ENCODE measurements around the gene TSSK6.

TSSK6 gene

GRCh38 chr19:19490214-19490968 is 25.0 kb downstream of the TSSK6 start:
- no peaks in the 10 kb centered on the region for H3K9me3 Mint-ChIP-seq
- no peaks in the 10 kb centered on the region for H3K27me3 Mint-ChIP-seq
- peak overlapping the region; percentile 76 for H3K4me3 Mint-ChIP-seq
- peak overlapping the region; percentile 98 for H3K27ac Mint-ChIP-seq
- DNase-seq = peak; percentile 81 to 84 (median 81)
- peaks cover 33 to 43% of the 10 kb centered on the region in 2 donors for H3K4me1 Mint-ChIP-seq (ENCODE audit: low read depth in 2 of 2)
- H3K36me3 Mint-ChIP-seq (ENCODE audit: insufficient read depth) = peaks cover 58% of the 10 kb centered on the region
- ATAC-seq (replicated peaks) = peak; percentile 26

- peak; percentile 14 for ATAC-seq (replicated peaks)
- Mint-ChIP-seq H3K4me3 (peak overlapping the region; percentile 76), H3K4me1 (ENCODE audit: low read depth in 2 of 2) (peaks cover 33 to 43% of the 10 kb centered on the region in 2 donors), H3K36me3 (ENCODE audit: insufficient read depth) (peaks cover 54% of the 10 kb centered on the region), H3K9me3 (no peaks in the 10 kb centered on the region), H3K27ac (peak overlapping the region; percentile 98), H3K27me3 (no peaks in the 10 kb centered on the region)
- DNase-seq = peak in 1 of 3 experiments; percentile 28
Observed at GRCh38 chr19:19489804-19490204, 25.5 kb downstream of the TSSK6 start.

DNA sequence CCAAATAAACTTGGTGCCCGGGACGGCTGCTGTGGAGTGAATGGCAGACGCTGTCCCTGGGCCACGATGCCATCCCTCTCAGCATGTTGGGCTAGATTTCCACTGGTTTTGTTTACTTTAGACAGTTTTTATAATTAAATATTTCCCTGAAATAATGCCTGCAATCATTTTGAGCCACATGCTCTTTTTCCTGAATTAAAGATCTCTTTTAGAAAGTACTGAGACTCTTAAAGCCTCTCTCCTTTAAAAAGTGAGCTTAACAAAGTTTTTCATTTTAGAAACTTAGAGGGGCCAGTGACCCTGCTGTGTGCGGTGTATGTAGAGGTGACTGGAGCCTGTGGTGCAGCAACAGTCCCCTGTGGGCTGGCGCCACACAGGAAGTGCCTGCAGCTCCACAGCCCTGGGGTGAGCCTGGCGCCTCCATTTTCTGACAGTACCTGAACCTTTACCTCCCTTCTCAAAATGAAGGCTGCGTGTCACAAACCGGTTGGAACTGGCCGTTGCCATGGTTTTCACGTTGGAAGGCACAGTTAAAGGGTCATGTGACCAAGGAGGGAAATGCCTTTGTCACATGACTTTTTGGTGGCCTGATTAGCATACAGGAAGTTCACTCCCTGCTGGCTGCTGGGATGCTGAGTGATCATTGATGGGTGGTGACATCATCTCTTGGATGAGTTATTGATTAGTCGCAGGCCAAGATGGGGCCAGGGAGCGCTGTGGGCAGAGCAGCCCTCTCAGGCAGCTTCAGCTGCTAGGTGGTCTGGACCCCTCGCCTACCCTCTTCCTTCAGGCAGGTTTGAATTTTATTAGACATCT is 26.3 kb downstream of the TSSK6 start:
- Mint-ChIP-seq H3K36me3 (ENCODE audit: insufficient read depth) (peaks cover 48% of the 10 kb centered on the region), H3K4me1 (ENCODE audit: low read depth in 2 of 2) (peaks cover 33 to 43% of the 10 kb centered on the region in 2 donors), H3K27ac (peak overlapping the region; percentile 98), H3K9me3 (no peaks in the 10 kb centered on the region), H3K27me3 (no peaks in the 10 kb centered on the region), H3K4me3 (peak overlapping the region; percentile 76)
- DNase-seq = peak; percentile 87 to 92 (median 91)
- ATAC-seq (replicated peaks) = peak; percentile 92

- Mint-ChIP-seq H3K27me3 (no peaks in the 10 kb centered on the region), H3K4me3 (peak overlapping the region; percentile 76), H3K27ac (peak overlapping the region; percentile 98), H3K36me3 (ENCODE audit: insufficient read depth) (peaks cover 51% of the 10 kb centered on the region), H3K4me1 (ENCODE audit: low read depth in 2 of 2) (peaks cover 33 to 43% of the 10 kb centered on the region in 2 donors), H3K9me3 (no peaks in the 10 kb centered on the region)
- ATAC-seq (replicated peaks) (no peak), DNase-seq (no peak)
Observed at GRCh38 chr19:19487950-19488874, 27.1 kb downstream of the TSSK6 start.

GRCh38 chr19:19487077-19487949 is 28.0 kb downstream of the TSSK6 start:
- DNase-seq (no peak), ATAC-seq (replicated peaks) (no peak)
- Mint-ChIP-seq H3K27ac (peak overlapping the region; percentile 98), H3K36me3 (ENCODE audit: insufficient read depth) (peaks cover 55% of the 10 kb centered on the region), H3K4me3 (peak overlapping the region; percentile 53 to 76), H3K9me3 (no peaks in the 10 kb centered on the region), H3K4me1 (ENCODE audit: low read depth in 2 of 2) (peaks cover 40 to 51% of the 10 kb centered on the region in 2 donors), H3K27me3 (no peaks in the 10 kb centered on the region)

DNA sequence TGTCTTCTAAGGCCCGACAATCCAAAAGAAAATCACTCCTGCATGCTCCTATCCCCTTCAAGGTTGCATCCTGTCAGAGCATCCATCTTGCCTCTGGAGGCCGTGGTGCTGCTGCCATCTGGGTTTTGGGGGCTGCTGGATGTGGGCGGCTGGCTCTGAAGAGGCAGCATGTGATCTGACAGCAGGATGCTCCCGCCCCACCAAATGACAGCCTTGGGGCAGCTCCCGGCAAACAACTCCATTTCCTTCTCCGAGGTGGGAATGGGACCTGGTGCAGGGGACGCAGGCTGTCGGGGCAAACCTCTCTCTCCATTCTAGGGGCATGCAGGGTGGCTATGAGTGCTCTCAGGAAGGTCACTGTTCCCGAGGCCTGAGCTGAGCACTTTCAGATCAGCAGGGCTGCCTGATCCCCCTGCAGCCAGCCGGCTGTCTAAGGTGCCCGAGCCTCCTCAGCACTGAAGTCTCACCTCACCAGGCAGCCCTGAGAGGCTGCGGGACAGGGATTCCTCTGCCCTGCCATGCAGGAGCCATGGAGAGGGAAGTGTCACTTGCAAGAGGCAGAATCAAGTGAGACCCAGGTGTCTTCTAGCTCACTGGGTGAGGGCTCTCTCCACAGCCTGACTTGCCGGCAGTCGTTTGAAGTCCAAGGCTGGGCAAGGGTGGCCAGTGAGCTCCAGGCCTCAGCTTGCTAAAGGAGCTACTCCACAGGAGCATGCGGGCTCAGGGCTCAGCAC is 28.8 kb downstream of the TSSK6 start:
- ATAC-seq (replicated peaks) (no peak), DNase-seq (no peak)
- no peaks in the 10 kb centered on the region for H3K27me3 Mint-ChIP-seq
- no peak overlapping the region for H3K4me3 Mint-ChIP-seq
- H3K27ac Mint-ChIP-seq = peak overlapping the region; percentile 98
- peaks cover 53% of the 10 kb centered on the region for H3K36me3 Mint-ChIP-seq (ENCODE audit: insufficient read depth)
- H3K9me3 Mint-ChIP-seq = no peaks in the 10 kb centered on the region
- H3K4me1 Mint-ChIP-seq (ENCODE audit: low read depth in 2 of 2) = peaks cover 41 to 51% of the 10 kb centered on the region in 2 donors

GRCh38 chr19:19485998-19486290 is 29.4 kb downstream of the TSSK6 start:
- peaks cover 44 to 51% of the 10 kb centered on the region in 2 donors for H3K4me1 Mint-ChIP-seq (ENCODE audit: low read depth in 2 of 2)
- H3K4me3 Mint-ChIP-seq = no peak overlapping the region
- peaks cover 51% of the 10 kb centered on the region for H3K36me3 Mint-ChIP-seq (ENCODE audit: insufficient read depth)
- H3K9me3 Mint-ChIP-seq = no peaks in the 10 kb centered on the region
- H3K27ac Mint-ChIP-seq = peak overlapping the region; percentile 98
- no peaks in the 10 kb centered on the region for H3K27me3 Mint-ChIP-seq
- ATAC-seq (replicated peaks) (no peak), DNase-seq (no peak)

GRCh38 chr19:19485161-19485997 is 30.0 kb downstream of the TSSK6 start:
- peaks cover 44 to 46% of the 10 kb centered on the region in 2 donors for H3K4me1 Mint-ChIP-seq (ENCODE audit: low read depth in 2 of 2)
- no peaks in the 10 kb centered on the region for H3K27me3 Mint-ChIP-seq
- ATAC-seq (replicated peaks) (no peak), DNase-seq (no peak)
- H3K36me3 Mint-ChIP-seq (ENCODE audit: insufficient read depth) = peaks cover 46% of the 10 kb centered on the region
- H3K27ac Mint-ChIP-seq = peak overlapping the region; percentile 98
- H3K9me3 Mint-ChIP-seq = no peaks in the 10 kb centered on the region
- no peak overlapping the region for H3K4me3 Mint-ChIP-seq

DNA sequence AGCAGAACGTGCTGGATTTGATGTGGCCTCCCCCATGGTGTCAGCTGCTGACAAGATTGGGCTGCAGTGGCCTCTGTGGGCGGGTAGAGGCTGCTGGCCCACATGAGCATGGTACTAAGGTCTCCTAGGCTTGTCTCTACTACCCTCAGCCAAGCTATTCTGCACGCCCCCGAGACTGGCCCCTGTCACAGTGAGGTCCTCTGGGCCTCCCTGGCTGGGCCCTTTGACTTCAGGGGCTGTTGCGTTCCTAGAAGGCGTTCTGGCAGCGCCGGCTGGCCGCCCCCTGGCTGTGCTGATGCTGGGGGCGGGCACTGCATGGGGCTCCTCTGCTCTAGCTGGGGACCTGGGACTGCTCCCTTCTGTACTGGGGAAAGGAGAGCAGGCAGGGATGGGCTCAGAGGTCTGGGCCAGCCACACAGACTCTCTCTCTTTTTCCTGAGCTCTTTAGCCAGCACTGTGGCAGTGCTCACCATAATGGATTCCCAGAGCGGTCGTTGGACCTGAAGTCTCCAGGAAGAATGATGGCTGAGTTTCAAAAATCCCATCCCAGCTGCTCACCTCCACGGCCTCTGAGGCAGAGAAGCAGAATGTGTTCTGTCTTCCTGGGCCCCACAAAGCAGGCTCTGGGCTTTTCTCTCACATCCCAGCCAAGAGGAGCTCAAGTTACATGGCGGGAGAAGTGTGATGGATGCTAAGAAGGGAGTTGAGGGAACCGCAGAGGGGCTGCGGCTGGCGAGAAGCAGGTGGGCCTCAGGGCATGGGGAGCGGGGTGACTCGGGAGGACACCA is 32.3 kb downstream of the TSSK6 start:
- no peaks in the 10 kb centered on the region for H3K27me3 Mint-ChIP-seq
- no peaks in the 10 kb centered on the region for H3K9me3 Mint-ChIP-seq
- no peak overlapping the region for H3K4me3 Mint-ChIP-seq
- ATAC-seq (replicated peaks) (no peak), DNase-seq (no peak)
- peak overlapping the region; percentile 28 to 84 for H3K27ac Mint-ChIP-seq
- H3K36me3 Mint-ChIP-seq (ENCODE audit: insufficient read depth) = peaks cover 32% of the 10 kb centered on the region
- H3K4me1 Mint-ChIP-seq (ENCODE audit: low read depth in 2 of 2) = peaks cover 28 to 30% of the 10 kb centered on the region in 2 donors

- H3K4me3 Mint-ChIP-seq = no peak overlapping the region
- ATAC-seq (replicated peaks) (no peak), DNase-seq (no peak)
- H3K9me3 Mint-ChIP-seq = no peaks in the 10 kb centered on the region
- peaks cover 36 to 38% of the 10 kb centered on the region in 2 donors for H3K4me1 Mint-ChIP-seq (ENCODE audit: low read depth in 2 of 2)
- peaks cover 41% of the 10 kb centered on the region for H3K36me3 Mint-ChIP-seq (ENCODE audit: insufficient read depth)
- H3K27me3 Mint-ChIP-seq = no peaks in the 10 kb centered on the region
- peak overlapping the region in 1 of 2 donors; percentile 84 for H3K27ac Mint-ChIP-seq
Observed at GRCh38 chr19:19480688-19481087, 34.7 kb downstream of the TSSK6 start.

Data from effector memory CD8-positive, alpha-beta T cell (primary cell).